Psoas muscle (tissue), 8 donors: ENCODE data around the gene SMO. TPM values are rescaled to one million over a fixed set of nuclear protein-coding genes. Genes with fewer than 3 reads are reported as not detected.

Source experiments
- ATAC-seq, 4 donors: fragments of 200-7000 bp; cut with Tn5 transposase; one replicate each; pipeline ENCODE4 v1.9.1; 2020; ENCODE audit warnings: moderate library complexity in 3 of 4, mild to moderate bottlenecking in 2 of 4
- DNase-seq, 2 donors: peaks; one replicate each; pipeline ENCODE4 v3.0.0-alpha.2; 2020
- H3K27ac ChIP-seq: fragments of 200-600 bp; one replicate; pipeline ENCODE4 v1.8.0; 2022
- H3K27me3 ChIP-seq, 3 donors: fragments of 200-600 bp in 1 of 3; one replicate each; pipeline versions ENCODE4 v1.6.1 to v1.8.0; 2013 to 2022; ENCODE audit warnings: low read length in 2 of 3, mild to moderate bottlenecking in 2 of 3, moderate library complexity in 1 of 3; ENCODE audit not compliant: insufficient read depth in 3 of 3
- H3K36me3 ChIP-seq, 2 donors: fragments of 200-600 bp in 1 of 2; one replicate each; pipeline versions ENCODE4 v1.6.1 to v1.8.0; 2013 to 2022; ENCODE audit warnings: low read depth in 1 of 2, mild to moderate bottlenecking in 1 of 2, moderate library complexity in 1 of 2; ENCODE audit not compliant: insufficient read depth in 1 of 2
- H3K4me1 ChIP-seq: fragments of 200-600 bp; one replicate; pipeline ENCODE4 v1.8.0; 2022
- H3K4me3 ChIP-seq: fragments of 200-600 bp; one replicate; pipeline ENCODE4 v1.8.0; 2022; ENCODE audit warnings: mild to moderate bottlenecking
- H3K9me3 ChIP-seq: fragments of 200-600 bp; one replicate; pipeline ENCODE4 v1.8.0; 2022
- CTCF ChIP-seq: fragments of 200-600 bp; IDR thresholded peaks from one replicate; pipeline ENCODE4 v1.8.0; 2022; ENCODE audit warnings: antibody characterized with exemption
- WGBS, 3 donors: extraction: QIAGEN DNeasy Blood & Tissue Kit; methylation state at CpG; one replicate each; pipeline versions ENCODE4 v1.1.6 to v1.1.7; 2013; 5-methylcytosine and 5-hydroxymethylcytosine counted together
- intact Hi-C, 2 donors: fragments of 100-400 bp; cut with DNase I; formaldehyde crosslinking; loops; one replicate each; pipeline versions ENCODE4 v1.11.0 to v1.14.2; 2022
- polyA plus RNA-seq, 3 donors: library from polyadenylated mRNA; stranded (reverse); fragments of 200-250 nt; gene quantifications; one replicate each; pipeline ENCODE4 v1.2.3, GENCODE V29; 2013
- total RNA-seq, 4 donors: library from RNA; stranded (reverse); fragmentation: NEBNext Ultra II Directional in 2 of 4; extraction: Animal tissue kit (Norgen Biotek cat#: 25700) in 2 of 4; gene quantifications; one replicate each; pipeline versions ENCODE4 v1.2.1 to v1.2.4, GENCODE V29; 2021 to 2023
- donor health status: healthy with polysubstance abuse.
- donor health status: DM: no; HTN: no; CAD: no; lungs with moderate emphysema.
- donor health status: Bipolar disorder and iron deficiency.
- donor health status: healthy.
- donor health status: DM: yes; HTN: yes; CAD: no.
- donor health status: DM: no; HTN: no; CAD: no.
- donor health status: DM: no; HTN: no; CAD: no.
- donor health status: DM: yes; HTN: yes; CAD: no.

SMO gene
- total and polyA plus RNA-seq, 7 donors: 0.52 to 6.0 (median 1.4) TPM

GRCh38 chr7:129188892-129189660, 643 bp downstream of the SMO start:
- intact Hi-C loops: no loop called here
- 1 to 2% (median 1%) methylated on average over 43 to 83 of the region's 83 CpGs for WGBS, 3 donors
- Histone ChIP-seq H3K4me1 (peaks cover 11% of the 10 kb centered on the region), H3K9me3 (no peaks in the 10 kb centered on the region), H3K27ac (no peak overlapping the region), H3K4me3 (peak overlapping the region; percentile 82), H3K27me3 (no peaks in the 10 kb centered on the region), H3K36me3 (no peaks in the 10 kb centered on the region)
- DNase-seq (peak in 1 of 2 donors; percentile 67), ATAC-seq (peak; percentile 70 to 83 (median 78))
- no peak for TF ChIP-seq CTCF

GRCh38 chr7:129189661-129190310, 1.4 kb downstream of the SMO start:
- peaks cover 11% of the 10 kb centered on the region for H3K4me1 ChIP-seq
- H3K4me3 ChIP-seq: peak overlapping the region; percentile 82
- TF ChIP-seq CTCF: no peak
- H3K36me3 ChIP-seq: no peaks in the 10 kb centered on the region
- no peak for DNase-seq
- WGBS, 3 donors: 42 to 53% (median 45%) methylated on average over 13 of the region's 13 CpGs
- H3K9me3 ChIP-seq: no peaks in the 10 kb centered on the region
- intact Hi-C loops: no loop called here
- H3K27ac ChIP-seq: no peak overlapping the region
- H3K27me3 ChIP-seq: no peaks in the 10 kb centered on the region
- ATAC-seq: peak in 1 of 4 donors; percentile 9

- no peak for TF ChIP-seq CTCF
- intact Hi-C loops: no loop called here
- ATAC-seq (no peak), DNase-seq (no peak)
- Histone ChIP-seq H3K27me3 (no peaks in the 10 kb centered on the region), H3K36me3 (no peaks in the 10 kb centered on the region), H3K27ac (no peak overlapping the region), H3K9me3 (no peaks in the 10 kb centered on the region), H3K4me1 (peaks cover 11% of the 10 kb centered on the region), H3K4me3 (no peak overlapping the region)
- WGBS, 3 donors: 44 to 61% (median 48%) methylated on average over 3 of the region's 3 CpGs
Observed at GRCh38 chr7:129191272-129191671, 2.8 kb downstream of the SMO start.

GRCh38 chr7:129193892-129194291, 5.5 kb downstream of the SMO start:
- no peaks in the 10 kb centered on the region for H3K36me3 ChIP-seq
- no peaks in the 10 kb centered on the region for H3K9me3 ChIP-seq
- ATAC-seq (no peak), DNase-seq (no peak)
- intact Hi-C loops: no loop called here
- H3K4me3 ChIP-seq: no peak overlapping the region
- TF ChIP-seq CTCF: no peak
- no peaks in the 10 kb centered on the region for H3K27me3 ChIP-seq
- H3K4me1 ChIP-seq: peaks cover 11% of the 10 kb centered on the region
- no peak overlapping the region for H3K27ac ChIP-seq
- WGBS, 3 donors: 79 to 97% (median 96%) methylated on average over 3 of the region's 3 CpGs
